SU-DHL-6 (cell line): ENCODE results near the gene GRB10.

ENCODE experiments used
- H2AFZ ChIP-seq: fragments of 200-600 bp; sonication (generic); 2 replicates; pipeline ENCODE4 v1.6.1; 2014; ENCODE audit warnings: low read depth, mild to moderate bottlenecking, moderate library complexity, mixed read lengths, antibody characterized with exemption, low read length; ENCODE audit not compliant: severe bottlenecking
- H3F3A ChIP-seq: fragments of 200-600 bp; shearing (Covaris generic); 2 replicates; pipeline ENCODE4 v1.6.0; 2016; ENCODE audit warnings: antibody characterized with exemption, mild to moderate bottlenecking; ENCODE audit not compliant: insufficient read depth
- H3K27ac ChIP-seq: fragments of 200-600 bp; sonication (generic); 2 replicates; pipeline ENCODE4 v1.5.1; 2016; ENCODE audit warnings: low read depth, mild to moderate bottlenecking, low read length, moderate library complexity, mixed read lengths
- H3K27me3 ChIP-seq: fragments of 200-600 bp; sonication (generic), shearing (Covaris generic); 2 replicates; pipeline ENCODE4 v1.6.0; 2014; ENCODE audit warnings: mild to moderate bottlenecking, low read length
- H3K36me3 ChIP-seq: fragments of 200-600 bp; sonication (generic); 2 replicates; pipeline ENCODE4 v1.6.1; 2014; ENCODE audit warnings: mild to moderate bottlenecking, low read length, mixed read lengths
- H3K4me2 ChIP-seq: fragments of 300-600, 200-600 bp; shearing (Covaris generic), sonication (generic); 2 replicates; pipeline ENCODE4 v1.6.0; 2014; ENCODE audit warnings: low read length, low read depth, mild to moderate bottlenecking; ENCODE audit not compliant: poor library complexity, severe bottlenecking
- H3K4me3 ChIP-seq: fragments of 200-600 bp; sonication (generic); 2 replicates; pipeline ENCODE4 v1.5.1; 2014; ENCODE audit warnings: antibody characterized with exemption, low read length, mild to moderate bottlenecking, mixed read lengths; ENCODE audit not compliant: insufficient read depth, poor library complexity, severe bottlenecking
- H3K79me2 ChIP-seq: fragments of 200-600 bp; sonication (generic); 2 replicates; pipeline ENCODE4 v1.6.1; 2014; ENCODE audit warnings: mild to moderate bottlenecking, low read length, moderate library complexity; ENCODE audit not compliant: insufficient read depth
- H3K9ac ChIP-seq: fragments of 200-600 bp; sonication (generic); 2 replicates; pipeline ENCODE4 v1.7.0; 2014; ENCODE audit warnings: mild to moderate bottlenecking, low read length
- H3K9me2 ChIP-seq: fragments of 200-600 bp; sonication (generic); replicated peaks from 2 replicates; pipeline ENCODE4 v1.6.1; 2014; ENCODE audit warnings: low read length; ENCODE audit not compliant: insufficient read depth
- H3K9me3 ChIP-seq: fragments of 200-600 bp; sonication (generic); 2 replicates; pipeline ENCODE4 v1.6.1; 2014; ENCODE audit warnings: low read length, mixed read lengths; ENCODE audit not compliant: insufficient read depth
- H4K20me1 ChIP-seq: fragments of 200-600 bp; sonication (generic); 2 replicates; pipeline ENCODE4 v1.6.1; 2014; ENCODE audit warnings: low read depth, mild to moderate bottlenecking, antibody characterized with exemption, low read length, moderate library complexity, mixed read lengths
- CTCF ChIP-seq: fragments of 200-600 bp; sonication (generic); IDR thresholded peaks from one replicate; pipeline ENCODE4 v1.5.1; 2017; ENCODE audit warnings: antibody characterized with exemption, mild to moderate bottlenecking, low read length, moderate library complexity; ENCODE audit not compliant: insufficient read depth, poor library complexity, severe bottlenecking
- EZH2phosphoT487 ChIP-seq: fragments of 200-600 bp; sonication (generic), shearing (Covaris generic); conservative IDR thresholded peaks from 2 replicates; pipeline ENCODE4 v1.6.1; 2018; ENCODE audit warnings: mild to moderate bottlenecking, antibody characterized with exemption, low read length, moderate library complexity, mixed read lengths

Gene GRB10

GRCh38 chr7:50560865-50561351 lies 221.8 kb downstream of the GRB10 start:
- Histone ChIP-seq H3K9me2 (no peaks in the 10 kb centered on the region), H3K79me2 (no peaks in the 10 kb centered on the region), H3K36me3 (no peaks in the 10 kb centered on the region), H3K9me3 (no peaks in the 10 kb centered on the region), H3K27me3 (no peaks in the 10 kb centered on the region), H2AFZ (no peak overlapping the region), H3K4me2 (no peak overlapping the region), H4K20me1 (no peaks in the 10 kb centered on the region), H3F3A (no peaks in the 10 kb centered on the region), H3K9ac (no peak overlapping the region), H3K4me3 (no peak overlapping the region), H3K27ac (no peak overlapping the region)
- no peak for TF ChIP-seq CTCF
- no peak for TF ChIP-seq EZH2phosphoT487

GRCh38 chr7:50559881-50560280 lies 222.8 kb downstream of the GRB10 start:
- Histone ChIP-seq H3K9ac (no peak overlapping the region), H3K4me3 (no peak overlapping the region), H3K79me2 (no peaks in the 10 kb centered on the region), H3K27me3 (no peaks in the 10 kb centered on the region), H3K27ac (no peak overlapping the region), H4K20me1 (no peaks in the 10 kb centered on the region), H2AFZ (no peak overlapping the region), H3K4me2 (no peak overlapping the region), H3K9me2 (no peaks in the 10 kb centered on the region), H3K36me3 (no peaks in the 10 kb centered on the region), H3K9me3 (no peaks in the 10 kb centered on the region), H3F3A (no peaks in the 10 kb centered on the region)
- TF ChIP-seq CTCF = no peak

GRCh38 chr7:50558294-50559053 lies 224.2 kb downstream of the GRB10 start:
- Histone ChIP-seq H3K79me2 (no peaks in the 10 kb centered on the region), H3K9ac (no peak overlapping the region), H3K4me2 (no peak overlapping the region), H3K27ac (no peak overlapping the region), H4K20me1 (no peaks in the 10 kb centered on the region), H2AFZ (no peak overlapping the region), H3F3A (no peaks in the 10 kb centered on the region), H3K27me3 (no peaks in the 10 kb centered on the region), H3K4me3 (no peak overlapping the region), H3K9me2 (no peaks in the 10 kb centered on the region), H3K36me3 (no peaks in the 10 kb centered on the region), H3K9me3 (no peaks in the 10 kb centered on the region)
- no peak for TF ChIP-seq EZH2phosphoT487
- no peak for TF ChIP-seq CTCF
